GM12892 (cell line): ENCODE results near the gene GPR156.

Source experiments
- POLR2A ChIP-seq: IDR thresholded peaks from 2 replicates; pipeline ENCODE4 v1.6.1; 2011; ENCODE audit warnings: low read depth, low read length, control low read depth
- POLR2AphosphoS5 ChIP-seq: IDR thresholded peaks from 2 replicates; pipeline ENCODE4 v1.6.1; 2011; ENCODE audit warnings: low read depth, low read length, control low read depth
- TAF1 ChIP-seq: IDR thresholded peaks from 2 replicates; pipeline ENCODE4 v1.6.1; 2011; ENCODE audit warnings: low read depth, mild to moderate bottlenecking, control low read depth, low read length, borderline replicate concordance

DNA sequence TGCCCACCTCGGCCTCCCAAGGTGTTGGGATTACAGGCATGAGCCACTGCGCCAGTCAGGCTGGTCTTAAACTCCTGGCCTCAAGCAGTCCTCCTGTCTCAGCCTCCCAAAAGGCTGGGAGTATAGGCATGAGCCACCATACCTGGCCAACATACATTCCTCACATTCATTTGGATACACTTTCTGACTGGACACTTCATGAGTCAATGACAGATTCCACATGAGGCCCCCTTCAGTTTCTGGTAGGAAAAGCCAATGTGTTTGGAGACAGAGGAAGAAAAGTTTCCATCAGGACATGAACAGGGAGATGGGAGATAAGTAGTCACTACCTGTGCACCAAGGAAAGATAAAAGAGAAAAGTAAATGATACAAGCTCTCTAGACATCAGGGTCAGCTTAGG is 141.3 kb downstream of the GPR156 start:
- TF ChIP-seq TAF1 (no peak), POLR2A (no peak), POLR2AphosphoS5 (no peak)
